SK-N-SH (cell line): ENCODE measurements around the gene CYB561D2.

Source experiments
- CTCF ChIP-seq: fragments of 200-600 bp; sonication (generic); IDR thresholded peaks from 2 replicates; pipeline ENCODE4 v1.6.1; 2017; ENCODE audit warnings: antibody characterized with exemption, mild to moderate bottlenecking, moderate library complexity
- POLR2AphosphoS5 ChIP-seq: IDR thresholded peaks from 2 replicates; pipeline ENCODE4 v1.6.1; 2012; ENCODE audit warnings: low read depth, low read length
- SMC3 ChIP-seq: IDR thresholded peaks from 2 replicates; pipeline ENCODE4 v1.6.1; 2012; ENCODE audit warnings: low read depth, low read length, improper control_type of control experiment
- TF ChIP-seq, protein P1 (sequence below): IDR thresholded peaks from 2 replicates; pipeline ENCODE4 v1.6.1; 2012; ENCODE audit warnings: mild to moderate bottlenecking, low read depth, low read length, moderate library complexity

DNA sequence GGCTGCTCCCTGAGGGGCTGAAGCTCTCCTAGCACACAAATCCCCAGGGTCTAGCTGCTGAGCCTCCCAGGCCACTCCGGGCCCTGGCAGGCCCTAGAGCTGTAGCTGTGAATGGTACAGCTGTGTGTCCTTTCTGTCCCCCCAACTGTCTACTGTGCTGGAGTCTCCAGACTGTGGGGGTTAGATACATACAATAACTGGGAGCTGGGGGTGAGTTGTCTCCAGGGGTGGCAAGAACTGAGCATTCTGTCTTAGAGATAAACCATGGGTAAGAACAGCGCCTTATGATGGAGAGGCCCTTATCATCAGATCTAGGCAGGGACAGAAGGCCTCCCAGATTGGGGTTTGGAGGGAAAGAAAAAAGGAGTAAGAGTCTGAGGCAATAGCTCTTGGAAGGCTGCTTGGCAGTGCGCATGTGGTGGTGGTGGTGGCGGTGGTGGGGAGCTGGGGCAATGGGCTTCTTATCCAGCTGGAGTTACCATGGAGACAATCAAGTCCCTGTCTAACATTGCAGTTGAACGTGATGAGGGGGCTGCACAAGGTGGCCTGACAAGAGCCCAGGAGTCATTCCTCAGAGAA, 3.6 kb downstream of the CYB561D2 start:
- TF ChIP-seq SMC3 (no peak), POLR2AphosphoS5 (no peak), CTCF (no peak)
- TF ChIP-seq, protein P1, sequence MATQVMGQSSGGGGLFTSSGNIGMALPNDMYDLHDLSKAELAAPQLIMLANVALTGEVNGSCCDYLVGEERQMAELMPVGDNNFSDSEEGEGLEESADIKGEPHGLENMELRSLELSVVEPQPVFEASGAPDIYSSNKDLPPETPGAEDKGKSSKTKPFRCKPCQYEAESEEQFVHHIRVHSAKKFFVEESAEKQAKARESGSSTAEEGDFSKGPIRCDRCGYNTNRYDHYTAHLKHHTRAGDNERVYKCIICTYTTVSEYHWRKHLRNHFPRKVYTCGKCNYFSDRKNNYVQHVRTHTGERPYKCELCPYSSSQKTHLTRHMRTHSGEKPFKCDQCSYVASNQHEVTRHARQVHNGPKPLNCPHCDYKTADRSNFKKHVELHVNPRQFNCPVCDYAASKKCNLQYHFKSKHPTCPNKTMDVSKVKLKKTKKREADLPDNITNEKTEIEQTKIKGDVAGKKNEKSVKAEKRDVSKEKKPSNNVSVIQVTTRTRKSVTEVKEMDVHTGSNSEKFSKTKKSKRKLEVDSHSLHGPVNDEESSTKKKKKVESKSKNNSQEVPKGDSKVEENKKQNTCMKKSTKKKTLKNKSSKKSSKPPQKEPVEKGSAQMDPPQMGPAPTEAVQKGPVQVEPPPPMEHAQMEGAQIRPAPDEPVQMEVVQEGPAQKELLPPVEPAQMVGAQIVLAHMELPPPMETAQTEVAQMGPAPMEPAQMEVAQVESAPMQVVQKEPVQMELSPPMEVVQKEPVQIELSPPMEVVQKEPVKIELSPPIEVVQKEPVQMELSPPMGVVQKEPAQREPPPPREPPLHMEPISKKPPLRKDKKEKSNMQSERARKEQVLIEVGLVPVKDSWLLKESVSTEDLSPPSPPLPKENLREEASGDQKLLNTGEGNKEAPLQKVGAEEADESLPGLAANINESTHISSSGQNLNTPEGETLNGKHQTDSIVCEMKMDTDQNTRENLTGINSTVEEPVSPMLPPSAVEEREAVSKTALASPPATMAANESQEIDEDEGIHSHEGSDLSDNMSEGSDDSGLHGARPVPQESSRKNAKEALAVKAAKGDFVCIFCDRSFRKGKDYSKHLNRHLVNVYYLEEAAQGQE = no peak
